GM21529 (cell line): ENCODE data around the gene ANKRD10.

ENCODE experiments used
- ATAC-seq: cut with Tn5 transposase; IDR thresholded peaks from one replicate; pipeline ENCODE4 v1.9.1; 2021; ENCODE audit not compliant: unreplicated experiment

Gene ANKRD10

DNA sequence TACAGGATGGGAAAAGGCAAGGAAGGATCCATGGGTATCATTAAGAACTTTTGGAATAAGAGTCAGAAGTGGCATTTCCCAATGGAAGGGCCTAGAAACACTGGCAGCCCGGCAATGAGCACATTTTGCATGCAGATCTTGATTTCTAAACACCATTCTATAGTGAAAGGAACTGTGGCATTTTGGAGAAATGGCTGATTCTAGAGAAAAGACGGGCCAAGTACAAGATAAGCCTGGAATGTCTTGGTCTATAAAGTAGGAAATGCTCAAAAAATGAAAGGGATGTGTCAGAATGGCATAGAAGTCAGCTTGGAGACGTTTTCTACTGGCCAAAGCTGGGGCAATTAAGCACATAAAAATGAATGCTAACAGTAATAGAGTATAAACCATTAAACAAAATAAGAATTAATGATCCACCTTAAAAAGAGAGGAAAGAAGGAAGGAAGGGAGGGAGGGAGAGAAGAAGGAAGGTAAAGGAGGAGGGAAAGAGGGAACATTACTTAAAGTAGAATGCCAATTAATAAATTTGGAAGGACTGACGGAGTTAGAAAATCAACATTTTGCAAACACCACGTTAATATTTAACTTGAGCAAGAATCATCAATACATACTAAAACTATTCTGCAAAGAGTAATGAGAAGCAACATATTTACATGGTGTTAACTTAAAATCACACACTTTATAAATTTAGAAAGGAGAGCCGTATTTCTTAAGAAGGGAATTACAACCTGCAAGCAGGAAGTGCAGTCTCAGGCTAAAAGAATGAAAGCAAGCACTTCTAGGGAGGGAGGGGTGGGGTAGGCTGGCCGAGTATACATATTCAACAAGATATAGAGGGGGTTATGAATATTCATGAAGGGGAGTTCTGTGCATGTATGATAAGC, 78.9 kb downstream of the ANKRD10 start:
- ATAC-seq: no peak

DNA sequence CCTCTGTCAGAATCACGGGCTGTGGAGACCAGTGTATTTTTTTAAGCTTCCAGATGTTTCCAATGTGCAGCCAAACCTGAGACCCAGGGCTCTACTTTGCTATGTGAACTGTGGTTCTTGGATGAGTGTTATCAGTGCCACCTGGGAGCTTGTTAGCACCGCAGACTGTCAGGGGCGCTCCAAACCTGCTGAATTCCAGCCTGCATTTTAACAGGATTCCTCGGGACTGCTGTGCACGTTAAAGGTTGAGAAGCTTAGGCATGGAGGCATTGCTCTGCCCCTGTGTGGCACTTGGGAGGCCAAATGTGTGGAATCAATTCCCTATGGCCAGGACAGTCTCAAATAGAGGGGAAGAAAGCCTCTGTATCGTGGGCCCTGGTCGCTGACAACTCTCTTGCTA, 80.3 kb downstream of the ANKRD10 start:
- ATAC-seq: no peak

- ATAC-seq: no peak
Observed at GRCh38 chr13:110832531-110832930, 82.3 kb downstream of the ANKRD10 start.

GRCh38 chr13:110832205-110832479, 82.7 kb downstream of the ANKRD10 start:
- no peak for ATAC-seq

DNA sequence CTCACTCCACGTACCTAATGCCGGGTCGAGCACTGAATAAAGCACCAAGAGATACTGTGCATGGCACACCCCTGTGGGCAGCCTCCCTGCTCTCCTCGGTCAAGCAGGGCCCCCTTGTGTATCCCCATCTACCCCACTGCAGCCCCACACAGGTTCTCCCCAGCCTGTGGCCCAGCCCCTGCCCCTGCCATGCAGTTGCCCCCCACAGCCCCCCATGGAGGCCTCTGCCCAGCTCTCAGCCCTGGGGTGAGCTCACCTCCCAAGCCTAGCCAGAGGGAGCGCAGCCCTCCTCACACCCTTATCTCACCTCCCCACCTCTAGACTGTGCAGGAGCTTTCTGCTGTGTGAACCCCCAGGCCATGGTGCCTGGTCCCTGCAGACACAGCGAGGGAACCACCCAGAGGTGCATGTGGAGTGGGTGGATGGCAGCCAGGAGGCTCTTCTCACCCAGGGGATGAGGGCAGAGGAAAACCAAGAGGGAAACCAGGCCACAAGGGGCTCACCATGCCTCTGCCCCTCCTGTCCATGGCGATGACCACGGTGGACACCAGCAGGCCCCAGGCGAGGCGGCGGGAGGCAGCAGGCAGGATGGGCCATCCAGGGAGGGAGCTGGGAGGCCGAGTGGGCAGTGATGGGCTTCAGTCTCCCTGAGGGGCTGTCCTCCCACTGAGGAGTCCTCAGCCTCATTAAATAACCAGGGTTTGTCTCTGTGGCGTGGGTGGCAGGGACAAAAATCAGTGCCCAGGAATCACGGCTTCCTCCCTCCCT, 83.2 kb downstream of the ANKRD10 start:
- ATAC-seq: no peak

DNA sequence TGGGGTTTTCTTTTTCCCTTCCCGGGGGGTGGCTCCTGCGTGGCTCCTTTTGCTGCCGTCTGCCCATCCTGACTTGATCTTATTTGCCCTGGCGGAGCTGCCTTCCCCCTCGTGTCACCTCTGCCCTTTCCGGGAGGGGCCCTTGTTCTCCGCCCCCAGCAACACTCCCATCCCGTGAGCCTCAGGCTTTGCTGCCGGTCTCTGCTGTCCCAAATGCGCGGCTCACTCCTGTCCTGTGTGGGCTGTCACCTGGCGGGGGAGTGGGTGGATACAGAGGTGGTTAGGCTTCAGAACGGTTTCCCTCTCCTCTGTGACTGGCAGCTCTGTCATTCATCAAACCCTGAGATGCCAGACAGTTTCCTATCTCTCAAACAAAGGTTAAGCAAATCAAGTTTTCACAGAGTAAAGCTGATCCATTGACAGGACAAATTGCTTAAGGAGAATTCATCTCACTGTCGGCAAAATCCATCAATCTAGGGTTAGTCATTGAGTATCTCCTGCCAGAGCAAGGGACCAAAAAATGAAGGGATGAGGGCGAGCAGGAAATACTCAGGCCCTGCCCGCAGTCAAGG, 84.0 kb downstream of the ANKRD10 start:
- no peak for ATAC-seq

GRCh38 chr13:110830331-110830730, 84.5 kb downstream of the ANKRD10 start:
- no peak for ATAC-seq

DNA sequence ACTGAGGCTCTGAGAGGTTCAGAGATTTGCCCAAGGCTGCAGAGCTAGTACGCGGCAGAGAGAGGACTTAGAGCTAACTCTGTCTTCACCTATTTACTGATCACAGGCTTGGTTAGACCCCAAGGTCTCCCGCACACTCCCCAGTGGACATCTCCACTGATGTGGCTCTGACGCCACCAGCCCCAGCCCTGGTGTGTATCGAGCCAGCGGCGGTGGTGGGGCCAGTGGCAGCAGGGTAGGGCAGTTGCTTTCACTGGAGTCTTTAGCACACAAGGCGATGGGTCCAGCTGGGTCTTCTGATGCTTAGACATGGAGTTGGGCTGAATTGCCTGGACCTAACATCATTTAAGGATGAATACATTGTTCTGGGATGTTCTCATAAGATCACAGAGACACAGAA, 85.4 kb downstream of the ANKRD10 start:
- no peak for ATAC-seq

DNA sequence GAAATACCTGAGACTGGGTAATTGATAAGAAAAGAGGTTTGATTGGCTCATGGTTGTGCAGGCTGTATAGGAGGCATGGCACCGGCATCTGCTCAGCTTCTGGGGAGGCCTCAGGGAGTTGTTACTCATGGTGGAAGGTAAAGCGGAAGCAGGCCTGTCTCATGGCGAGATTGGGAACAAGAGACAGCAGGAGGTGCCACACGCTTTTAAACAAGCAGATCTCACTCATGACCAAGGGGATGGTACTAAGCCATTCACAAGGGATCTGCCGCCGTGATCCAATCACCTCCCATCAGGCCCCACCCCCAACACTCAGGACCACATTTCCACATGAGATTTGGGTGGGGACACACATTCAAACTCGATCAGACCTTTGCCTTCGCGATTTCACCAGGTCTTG, 86.2 kb downstream of the ANKRD10 start:
- no peak for ATAC-seq
